Fibroblast of skin of left biceps (primary cell): ENCODE results near the gene ASTN2.

ENCODE experiments used
- DNase-seq, 2 experiments: peaks; one replicate each; pipeline ENCODE4 v3.0.0-alpha.2; 2013; ENCODE audit warnings: low read depth in 2 of 2

ASTN2 gene

GRCh38 chr9:117018966-117019617 lies 395.8 kb downstream of the ASTN2 start:
- DNase-seq = no peak

GRCh38 chr9:117017414-117017985 lies 397.4 kb downstream of the ASTN2 start:
- DNase-seq = no peak

- DNase-seq = no peak
Observed at GRCh38 chr9:117014061-117014460, 400.8 kb downstream of the ASTN2 start.

- DNase-seq = no peak
Observed at GRCh38 chr9:117013440-117013995, 401.3 kb downstream of the ASTN2 start.

GRCh38 chr9:117010061-117010460 lies 404.8 kb downstream of the ASTN2 start:
- no peak for DNase-seq

- no peak for DNase-seq
Observed at GRCh38 chr9:117008876-117009275, 406.0 kb downstream of the ASTN2 start.

GRCh38 chr9:117008461-117008860 lies 406.4 kb downstream of the ASTN2 start:
- no peak for DNase-seq

GRCh38 chr9:117002686-117003085 lies 412.2 kb downstream of the ASTN2 start:
- no peak for DNase-seq

GRCh38 chr9:117000834-117001233 lies 414.0 kb downstream of the ASTN2 start:
- no peak for DNase-seq

GRCh38 chr9:117000196-117000723 lies 414.6 kb downstream of the ASTN2 start:
- no peak for DNase-seq

- peak; percentile 2 for DNase-seq
Observed at GRCh38 chr9:116998305-116998704, 416.6 kb downstream of the ASTN2 start.

- no peak for DNase-seq
Observed at GRCh38 chr9:116992865-116993264, 422.0 kb downstream of the ASTN2 start.

- no peak for DNase-seq
Observed at GRCh38 chr9:116991051-116991450, 423.8 kb downstream of the ASTN2 start.

- no peak for DNase-seq
Observed at GRCh38 chr9:116990592-116990991, 424.3 kb downstream of the ASTN2 start.

GRCh38 chr9:116987721-116988485 lies 427.0 kb downstream of the ASTN2 start:
- DNase-seq = no peak

- no peak for DNase-seq
Observed at GRCh38 chr9:116986015-116986414, 428.8 kb downstream of the ASTN2 start.

- no peak for DNase-seq
Observed at GRCh38 chr9:116985596-116985995, 429.3 kb downstream of the ASTN2 start.

GRCh38 chr9:116984111-116984510 lies 430.7 kb downstream of the ASTN2 start:
- DNase-seq = no peak

GRCh38 chr9:116980582-116981120 lies 434.2 kb downstream of the ASTN2 start:
- DNase-seq = no peak

- DNase-seq = no peak
Observed at GRCh38 chr9:116979456-116979855, 435.4 kb downstream of the ASTN2 start.

- no peak for DNase-seq
Observed at GRCh38 chr9:116978155-116978554, 436.7 kb downstream of the ASTN2 start.

GRCh38 chr9:116975126-116975525 lies 439.7 kb downstream of the ASTN2 start:
- no peak for DNase-seq
